HepG2 (cell line): ENCODE measurements around the gene RBPMS2. TPM values are rescaled to one million over a fixed set of nuclear protein-coding genes. Genes with fewer than 3 reads are reported as not detected.
A peak's percentile ranks its signal among the peaks of the same experiment; 100 is the strongest.

ENCODE experiments used
- ARID5B ChIP-seq: IDR thresholded peaks from 2 replicates; pipeline ENCODE4 v1.4.0; 2020; ENCODE audit warnings: mild to moderate bottlenecking, missing genetic modification reagents
- GATAD2A ChIP-seq: IDR thresholded peaks from 2 replicates; pipeline ENCODE4 v1.6.1; 2016
- HMG20A ChIP-seq: IDR thresholded peaks from 2 replicates; pipeline ENCODE4 v1.6.1; 2016; ENCODE audit warnings: borderline replicate concordance
- NAIF1 ChIP-seq: sonication (generic); formaldehyde crosslinking; IDR thresholded peaks from 2 replicates; pipeline ENCODE4 v1.5.0; 2020; ENCODE audit warnings: mild to moderate bottlenecking, missing genetic modification reagents, borderline replicate concordance
- NFKB2 ChIP-seq: sonication (generic); formaldehyde crosslinking; IDR thresholded peaks from 2 replicates; pipeline ENCODE4 v1.4.0; 2020; ENCODE audit warnings: missing genetic modification reagents, borderline replicate concordance
- NFYB ChIP-seq: sonication (generic); formaldehyde crosslinking; IDR thresholded peaks from 2 replicates; pipeline ENCODE4 v1.4.0; 2020; ENCODE audit warnings: missing genetic modification reagents
- PBX3 ChIP-seq: sonication (generic); formaldehyde crosslinking; IDR thresholded peaks from 2 replicates; pipeline ENCODE4 v1.8.1; 2023; ENCODE audit warnings: missing genetic modification reagents, inconsistent platforms, borderline replicate concordance
- ZNF292 ChIP-seq: sonication (generic); formaldehyde crosslinking; IDR thresholded peaks from 2 replicates; pipeline ENCODE4 v1.8.1; 2022; ENCODE audit warnings: mild to moderate bottlenecking, low read depth, missing genetic modification reagents, borderline replicate concordance
- ZNF687 ChIP-seq: sonication (generic); formaldehyde crosslinking; IDR thresholded peaks from 2 replicates; pipeline ENCODE4 v1.5.1; 2020; ENCODE audit warnings: mild to moderate bottlenecking, missing genetic modification reagents, moderate library complexity
- ZSCAN5A ChIP-seq: sonication (generic); formaldehyde crosslinking; IDR thresholded peaks from 2 replicates; pipeline ENCODE4 v1.8.0; 2022; ENCODE audit warnings: mild to moderate bottlenecking, missing genetic modification reagents, borderline replicate concordance
- polyA plus RNA-seq, 8 experiments: library from polyadenylated mRNA; depleted of rRNA in 3 of 8; stranded (reverse) in 7 of 8; unstranded in 1 of 8; fragments of >200 nt; fragmentation: Illumina TruSeq in 4 of 8; extraction: Trizol in 4 of 8; gene quantifications; 2 replicates each; pipeline versions ENCODE4 v1.2.1 to v1.2.3, GENCODE V29; 2011 to 2016; ENCODE audit warnings: low read depth in 4 of 8, missing spikeins in 1 of 8, mixed read lengths in 1 of 8; ENCODE audit not compliant: insufficient read depth in 1 of 8
- total RNA-seq, 5 experiments: library from RNA; depleted of rRNA; stranded (reverse); fragments of >200 nt; fragmentation: Illumina TruSeq; extraction: Trizol; gene quantifications; 2 replicates each; pipeline ENCODE4 v1.2.3, GENCODE V29; 2016; ENCODE audit warnings: low read depth in 1 of 5
- TF ChIP-seq, protein P1 (sequence below): sonication (generic); formaldehyde crosslinking; IDR thresholded peaks from 2 replicates; pipeline ENCODE4 v1.4.0; 2020; ENCODE audit warnings: missing genetic modification reagents, borderline replicate concordance
- TF ChIP-seq, protein P2 (sequence below), 2 experiments: fragments of 450-650 bp in 1 of 2; sonication (generic) in 1 of 2; formaldehyde crosslinking; IDR thresholded peaks; 2 replicates each; pipeline versions ENCODE4 v1.5.0 to v1.8.0; 2020 to 2022; ENCODE audit warnings: mild to moderate bottlenecking in 1 of 2, missing genetic modification reagents in 1 of 2

RBPMS2 gene
- total and polyA plus RNA-seq, 2 of the 13 experiments (the other 11 are each of a cell fraction or from before 2014, with no cell fraction given) = 0.08 TPM; not detected in 1

DNA sequence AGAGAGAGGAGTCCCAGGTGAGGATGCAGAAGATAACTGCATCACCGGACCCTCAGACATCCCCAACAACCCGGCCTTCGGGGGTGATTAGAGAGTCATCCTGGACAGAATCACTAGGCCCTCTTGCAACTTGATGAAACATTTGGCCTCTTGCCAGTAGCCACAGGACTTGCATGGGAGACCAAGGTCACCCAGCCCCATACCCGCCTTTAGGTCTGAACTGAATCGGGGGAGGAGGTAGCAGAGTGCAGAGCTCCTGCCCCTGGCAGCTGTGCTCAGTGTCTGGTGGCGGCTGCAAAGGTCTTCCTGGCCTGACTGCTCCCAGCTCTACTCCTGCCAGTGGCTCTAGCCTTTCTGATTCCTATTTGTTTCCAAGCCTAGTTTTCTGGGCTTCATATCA is 37.7 kb upstream of the RBPMS2 start (continued):
- TF ChIP-seq, protein P1, sequence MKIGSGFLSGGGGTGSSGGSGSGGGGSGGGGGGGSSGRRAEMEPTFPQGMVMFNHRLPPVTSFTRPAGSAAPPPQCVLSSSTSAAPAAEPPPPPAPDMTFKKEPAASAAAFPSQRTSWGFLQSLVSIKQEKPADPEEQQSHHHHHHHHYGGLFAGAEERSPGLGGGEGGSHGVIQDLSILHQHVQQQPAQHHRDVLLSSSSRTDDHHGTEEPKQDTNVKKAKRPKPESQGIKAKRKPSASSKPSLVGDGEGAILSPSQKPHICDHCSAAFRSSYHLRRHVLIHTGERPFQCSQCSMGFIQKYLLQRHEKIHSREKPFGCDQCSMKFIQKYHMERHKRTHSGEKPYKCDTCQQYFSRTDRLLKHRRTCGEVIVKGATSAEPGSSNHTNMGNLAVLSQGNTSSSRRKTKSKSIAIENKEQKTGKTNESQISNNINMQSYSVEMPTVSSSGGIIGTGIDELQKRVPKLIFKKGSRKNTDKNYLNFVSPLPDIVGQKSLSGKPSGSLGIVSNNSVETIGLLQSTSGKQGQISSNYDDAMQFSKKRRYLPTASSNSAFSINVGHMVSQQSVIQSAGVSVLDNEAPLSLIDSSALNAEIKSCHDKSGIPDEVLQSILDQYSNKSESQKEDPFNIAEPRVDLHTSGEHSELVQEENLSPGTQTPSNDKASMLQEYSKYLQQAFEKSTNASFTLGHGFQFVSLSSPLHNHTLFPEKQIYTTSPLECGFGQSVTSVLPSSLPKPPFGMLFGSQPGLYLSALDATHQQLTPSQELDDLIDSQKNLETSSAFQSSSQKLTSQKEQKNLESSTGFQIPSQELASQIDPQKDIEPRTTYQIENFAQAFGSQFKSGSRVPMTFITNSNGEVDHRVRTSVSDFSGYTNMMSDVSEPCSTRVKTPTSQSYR (CRISPR knock-in tag) = no peak
- TF ChIP-seq ZNF292 (CRISPR knock-in tag) (peak; percentile 80; the same call in 1 of the 2 replicates), PBX3 (CRISPR knock-in tag) (no peak), NAIF1 (CRISPR knock-in tag) (no peak), NFKB2 (CRISPR knock-in tag) (no peak), GATAD2A (CRISPR knock-in tag) (peak; percentile 40; the same call in 1 of the 2 replicates), ZNF687 (CRISPR knock-in tag) (0 out of 2 replicates have a peak, but pooled peaks have one; percentile 24), ARID5B (CRISPR knock-in tag) (0 out of 2 replicates have a peak, but pooled peaks have one; percentile 21), ZSCAN5A (CRISPR knock-in tag) (no peak), NFYB (CRISPR knock-in tag) (no peak), HMG20A (CRISPR knock-in tag) (0 out of 2 replicates have a peak, but pooled peaks have one; percentile 24)
- TF ChIP-seq, protein P2, sequence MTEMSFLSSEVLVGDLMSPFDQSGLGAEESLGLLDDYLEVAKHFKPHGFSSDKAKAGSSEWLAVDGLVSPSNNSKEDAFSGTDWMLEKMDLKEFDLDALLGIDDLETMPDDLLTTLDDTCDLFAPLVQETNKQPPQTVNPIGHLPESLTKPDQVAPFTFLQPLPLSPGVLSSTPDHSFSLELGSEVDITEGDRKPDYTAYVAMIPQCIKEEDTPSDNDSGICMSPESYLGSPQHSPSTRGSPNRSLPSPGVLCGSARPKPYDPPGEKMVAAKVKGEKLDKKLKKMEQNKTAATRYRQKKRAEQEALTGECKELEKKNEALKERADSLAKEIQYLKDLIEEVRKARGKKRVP (CRISPR knock-in tag; IDR thresholded peaks at IDR 0.05) = peak in 1 of 2 experiments; percentile 52; a peak in 1 of 4 replicates
